ENCODE measurements around the gene XCR1.

Gene XCR1

GRCh38 chr3:45986303-45986982 lies 40.8 kb downstream of the XCR1 start:
- Histone ChIP-seq H3K27ac (ENCODE audit: extremely low read depth, low read depth, low read length) (no peak overlapping the region), H3K36me3 (ENCODE audit: control insufficient read depth in 2 of 2, insufficient read depth in 1 of 2, low read length in 2 of 2) (peaks cover 0 to 44% of the 10 kb centered on the region in 2 experiments; a peak in 1 of 3 replicates), H3K4me3 (ENCODE audit: low read depth, low read length) (no peak overlapping the region), H3K4me1 (ENCODE audit: control insufficient read depth, insufficient read depth, low read length) (peaks cover 6% of the 10 kb centered on the region; the same call in 1 of the 2 replicates), H3K9me3 (ENCODE audit: control insufficient read depth, insufficient read depth, low read depth, low read length) (no peaks in the 10 kb centered on the region)
- TF ChIP-seq ZNF692 (tag by site-specific recombination; IDR thresholded peaks at IDR 0.05) (no peak), ZNF112 (tag by site-specific recombination; IDR thresholded peaks at IDR 0.05) (no peak), ZNF837 (tag by site-specific recombination; IDR thresholded peaks at IDR 0.05) (no peak), ZNF704 (tag by site-specific recombination; IDR thresholded peaks at IDR 0.05) (no peak), ZNF362 (tag by site-specific recombination; IDR thresholded peaks at IDR 0.05) (no peak), ZSCAN30 (tag by site-specific recombination; IDR thresholded peaks at IDR 0.05) (no peak), ZBTB44 (tag by site-specific recombination; IDR thresholded peaks at IDR 0.05) (no peak), PRDM10 (tag by site-specific recombination; IDR thresholded peaks at IDR 0.05) (no peak), SP7 (tag by site-specific recombination; IDR thresholded peaks at IDR 0.05) (no peak), ZNF155 (tag by site-specific recombination; IDR thresholded peaks at IDR 0.05) (no peak), ZNF488 (tag by site-specific recombination; IDR thresholded peaks at IDR 0.05) (no peak), MEIS1 (CRISPR knock-in tag; IDR thresholded peaks at IDR 0.05; ENCODE audit: borderline replicate concordance) (no peak), ZNF530 (tag by site-specific recombination; IDR thresholded peaks at IDR 0.05; ENCODE audit: low read depth) (no peak), PRDM4 (tag by site-specific recombination; IDR thresholded peaks at IDR 0.05) (no peak), RBAK (tag by site-specific recombination; IDR thresholded peaks at IDR 0.05) (no peak), ZNF623 (tag by site-specific recombination; IDR thresholded peaks at IDR 0.05) (no peak)
- ChIA-PET CTCF (no interaction called here), POLR2A (no interaction called here)

Data from HEK293 (cell line).